NCI-H226 (cell line): ENCODE data around the gene ARHGAP42.
A peak's percentile ranks its signal among the peaks of the same experiment; 100 is the strongest.

Experiments
- DNase-seq: peaks from one replicate; pipeline ENCODE4 v3.0.0-alpha.2; 2015

ARHGAP42 gene

DNA sequence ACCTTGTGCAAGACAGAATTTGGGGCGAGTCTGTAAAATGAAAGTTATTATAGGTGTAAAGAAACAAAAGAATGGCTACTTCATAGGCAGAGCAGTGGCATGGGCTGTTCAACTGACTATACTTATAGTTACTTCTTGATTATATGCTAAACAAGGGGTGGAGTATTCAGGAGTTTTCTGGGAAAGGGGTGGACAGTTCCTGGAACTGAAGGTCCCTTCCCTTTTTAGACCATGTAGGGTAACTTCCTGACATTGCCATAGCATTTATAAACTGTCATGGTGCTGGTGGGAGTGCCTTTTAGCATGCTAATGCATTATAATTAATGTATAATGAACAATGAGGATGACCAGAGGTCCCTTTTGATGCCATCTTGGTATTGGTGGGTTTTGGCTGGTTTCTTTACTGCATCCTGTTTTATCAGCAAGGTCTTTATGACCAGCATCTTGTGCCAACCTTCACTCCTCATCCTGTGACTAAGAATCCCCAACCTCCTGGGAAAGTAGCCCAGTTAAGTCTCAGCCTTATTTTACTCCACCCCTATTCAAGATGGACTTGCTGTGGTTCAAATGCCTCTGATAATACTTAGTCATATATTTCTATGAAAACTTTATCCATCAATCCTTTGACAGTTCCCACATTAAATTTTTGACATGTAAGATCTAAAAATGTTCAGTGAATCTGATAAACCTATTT is 118.6 kb downstream of the ARHGAP42 start:
- DNase-seq = peak; percentile 54

GRCh38 chr11:100806296-100806695 is 119.2 kb downstream of the ARHGAP42 start:
- no peak for DNase-seq

GRCh38 chr11:100808904-100809491 is 121.9 kb downstream of the ARHGAP42 start:
- peak; percentile 93 for DNase-seq

DNA sequence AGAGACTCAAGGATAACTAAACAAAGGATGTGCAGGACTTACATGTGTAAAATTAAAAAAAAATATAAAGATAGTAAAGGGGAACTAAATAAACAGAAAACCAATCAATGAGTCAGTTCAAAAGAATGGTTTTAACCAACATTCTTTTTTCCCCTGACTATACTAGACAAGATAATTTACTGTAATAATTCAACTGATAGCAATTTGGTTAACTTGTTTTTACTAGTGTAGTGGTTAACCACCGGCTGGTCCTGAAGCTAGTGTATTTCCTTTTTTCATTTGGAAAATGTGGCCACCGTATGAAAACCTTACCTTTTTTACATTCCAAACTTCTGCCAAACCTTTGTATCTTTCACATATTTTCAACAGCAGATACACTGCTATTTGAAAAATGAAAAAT is 123.1 kb downstream of the ARHGAP42 start:
- DNase-seq = no peak

DNA sequence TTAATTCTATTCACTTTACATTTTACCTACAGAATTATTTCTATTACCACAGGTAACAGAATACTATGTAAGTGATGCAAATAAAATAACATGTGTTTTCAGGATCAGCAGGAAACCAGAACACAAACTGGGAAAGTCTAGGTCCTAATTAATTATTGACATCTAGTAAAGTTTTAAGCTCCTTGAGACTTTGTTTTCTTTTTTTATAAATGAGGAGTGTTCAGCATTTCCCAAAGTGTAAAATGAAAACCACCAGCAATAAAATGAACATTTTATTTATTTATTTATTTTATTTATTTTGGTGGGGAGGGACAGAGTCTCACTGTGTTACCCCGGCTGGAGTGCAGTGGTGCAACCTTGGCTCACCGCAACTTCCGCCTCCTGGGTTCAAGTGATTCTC is 123.6 kb downstream of the ARHGAP42 start:
- DNase-seq = no peak

GRCh38 chr11:100812517-100812916 is 125.4 kb downstream of the ARHGAP42 start:
- no peak for DNase-seq

GRCh38 chr11:100815787-100816330 is 128.8 kb downstream of the ARHGAP42 start:
- no peak for DNase-seq

- DNase-seq = no peak
These were observed 129.7 kb downstream of the ARHGAP42 start for GRCh38 chr11:100816823-100817222.

- no peak for DNase-seq
These were observed 130.5 kb downstream of the ARHGAP42 start for GRCh38 chr11:100817620-100818019.

DNA sequence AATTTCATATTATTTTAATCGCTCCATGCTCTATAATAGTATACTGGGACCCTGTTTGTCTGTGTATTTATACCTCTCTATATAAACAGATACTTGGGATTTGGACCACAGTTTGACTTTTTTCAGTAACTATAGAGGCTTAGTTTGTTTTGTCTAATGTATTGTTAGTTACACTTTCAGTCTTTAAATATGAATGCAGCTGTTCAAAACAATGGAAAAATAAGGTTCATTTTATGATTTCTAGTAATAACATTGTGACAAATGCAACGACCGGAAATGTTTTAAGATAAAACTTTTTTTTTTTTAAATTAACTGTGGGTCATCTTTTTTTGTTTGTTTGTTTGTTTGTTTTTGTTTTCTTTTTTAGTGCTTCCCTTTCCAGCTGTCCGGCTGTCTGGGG is 133.5 kb downstream of the ARHGAP42 start:
- no peak for DNase-seq

- DNase-seq = no peak
These were observed 134.1 kb downstream of the ARHGAP42 start for GRCh38 chr11:100821198-100821597.

- DNase-seq = no peak
These were observed 136.3 kb downstream of the ARHGAP42 start for GRCh38 chr11:100823360-100823759.

- no peak for DNase-seq
These were observed 137.1 kb downstream of the ARHGAP42 start for GRCh38 chr11:100824041-100824809.

GRCh38 chr11:100825626-100826025 is 138.5 kb downstream of the ARHGAP42 start:
- no peak for DNase-seq

- peak; percentile 44 for DNase-seq
These were observed 141.0 kb downstream of the ARHGAP42 start for GRCh38 chr11:100827934-100828661.

DNA sequence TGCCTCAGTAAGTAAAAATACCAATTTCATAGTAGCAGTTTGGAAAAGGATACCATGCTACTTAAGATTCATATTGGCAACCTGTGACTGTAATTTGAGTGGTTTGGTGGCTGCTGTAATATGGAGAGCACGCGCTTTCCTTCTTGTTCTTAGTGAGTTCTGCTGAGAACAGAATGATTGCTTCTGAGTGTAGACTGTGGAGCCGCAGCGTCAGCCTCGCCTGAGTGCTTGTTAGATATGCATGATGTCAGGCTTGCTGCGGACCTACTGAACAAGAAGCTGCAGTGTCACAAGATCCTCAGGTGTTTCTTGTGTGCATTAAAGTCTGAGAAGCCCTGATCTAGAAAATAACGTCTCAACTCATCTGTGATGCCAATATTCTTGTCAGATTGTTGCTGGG is 143.2 kb downstream of the ARHGAP42 start:
- DNase-seq = no peak

GRCh38 chr11:100830978-100831732 is 144.1 kb downstream of the ARHGAP42 start:
- DNase-seq = peak; percentile 36

- DNase-seq = no peak
These were observed 144.9 kb downstream of the ARHGAP42 start for GRCh38 chr11:100831929-100832494.

GRCh38 chr11:100832829-100833228 is 145.7 kb downstream of the ARHGAP42 start:
- DNase-seq = no peak

DNA sequence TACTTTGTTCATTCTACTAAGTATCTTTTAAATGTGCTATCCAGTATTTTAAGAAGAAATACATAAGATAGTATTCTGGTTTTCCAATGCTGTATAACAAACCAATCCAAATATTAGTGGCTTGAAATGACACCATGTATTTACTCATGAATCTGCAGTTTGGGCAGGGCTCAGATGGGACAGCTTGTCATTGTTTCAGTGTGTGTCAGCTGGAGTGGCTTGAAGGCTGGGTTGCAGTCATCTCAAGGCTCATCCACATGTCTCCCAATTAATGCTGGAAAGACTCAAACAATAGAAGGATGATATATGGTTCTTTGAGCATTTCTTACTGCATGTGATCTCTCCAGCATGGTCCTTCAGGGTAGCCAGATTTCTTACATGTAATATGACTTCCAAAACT is 146.2 kb downstream of the ARHGAP42 start:
- DNase-seq = no peak

DNA sequence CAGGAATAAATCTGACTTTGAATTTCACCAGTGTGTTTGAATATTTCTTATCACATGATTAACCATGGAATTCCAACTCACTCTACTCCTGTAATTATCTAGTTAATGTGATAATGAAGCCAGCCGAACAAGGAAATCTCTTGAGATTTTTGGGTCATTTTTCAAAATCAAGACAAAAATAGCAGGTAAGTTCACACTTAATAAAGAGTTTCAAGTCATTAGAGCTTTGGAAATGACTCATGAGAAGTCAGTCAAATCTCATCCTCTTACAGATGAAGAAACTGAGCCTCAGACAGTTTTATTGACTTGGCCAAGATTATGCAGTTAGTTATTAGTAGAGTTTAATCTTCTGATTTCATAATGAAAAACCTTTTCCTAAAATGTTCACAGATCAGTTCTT is 148.8 kb downstream of the ARHGAP42 start:
- DNase-seq = no peak

GRCh38 chr11:100837311-100837710 is 150.2 kb downstream of the ARHGAP42 start:
- no peak for DNase-seq
